HG03280 (cell line): ENCODE measurements around the gene ANGPT4.

Experiments
- ATAC-seq: cut with Tn5 transposase; IDR thresholded peaks from one replicate; pipeline ENCODE4 v1.9.1; 2021; ENCODE audit warnings: mild to moderate bottlenecking, moderate library complexity; ENCODE audit not compliant: unreplicated experiment

The ANGPT4 gene

GRCh38 chr20:916125-916799 lies at the start of gene ANGPT4:
Gene ANGPT4 (minus strand): TSS chr20:916334. CDS start chr20:916214, 120 bp downstream.
- no peak for ATAC-seq

DNA sequence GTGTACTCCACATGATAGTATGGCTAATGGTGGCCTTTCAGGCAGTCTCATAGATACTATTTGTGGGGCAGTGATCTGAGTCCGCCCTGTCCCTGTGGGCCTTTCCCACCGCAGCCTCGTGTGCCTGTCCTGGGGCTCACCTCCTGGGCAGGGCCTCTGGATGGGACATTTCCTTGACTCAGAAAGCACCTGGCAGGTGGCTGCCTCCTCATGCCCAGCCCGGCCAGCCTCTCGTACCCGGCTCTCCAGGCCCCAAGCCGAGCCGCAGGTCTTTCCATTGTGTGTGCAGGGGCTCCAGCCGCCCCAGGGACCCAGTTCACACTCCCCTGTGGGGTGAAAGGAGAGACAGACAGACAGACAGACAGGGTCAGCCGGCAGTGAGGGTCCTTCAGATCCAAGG lies 47.7 kb upstream of the ANGPT4 start:
- ATAC-seq = no peak

DNA sequence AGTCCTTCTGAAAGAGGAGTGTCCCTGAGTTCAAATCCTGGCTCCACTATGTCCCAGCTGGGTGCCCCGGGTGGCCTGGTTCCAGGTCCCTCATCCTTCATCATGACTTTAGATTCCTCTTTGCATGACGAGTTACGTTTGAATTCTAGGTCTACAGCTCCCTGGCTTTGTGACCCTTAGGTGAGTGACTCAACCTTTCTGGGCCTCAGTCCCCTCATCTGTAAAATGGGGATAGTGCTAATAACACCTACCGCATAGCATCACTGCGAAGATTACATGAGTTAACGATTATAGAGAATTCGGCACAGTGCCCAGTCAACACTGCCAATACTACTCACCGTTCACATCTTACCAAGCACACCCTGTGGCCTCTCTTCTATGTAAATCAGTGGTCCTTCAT lies 46.5 kb upstream of the ANGPT4 start:
- no peak for ATAC-seq

GRCh38 chr20:962223-962622 lies 46.1 kb upstream of the ANGPT4 start:
- ATAC-seq = no peak

DNA sequence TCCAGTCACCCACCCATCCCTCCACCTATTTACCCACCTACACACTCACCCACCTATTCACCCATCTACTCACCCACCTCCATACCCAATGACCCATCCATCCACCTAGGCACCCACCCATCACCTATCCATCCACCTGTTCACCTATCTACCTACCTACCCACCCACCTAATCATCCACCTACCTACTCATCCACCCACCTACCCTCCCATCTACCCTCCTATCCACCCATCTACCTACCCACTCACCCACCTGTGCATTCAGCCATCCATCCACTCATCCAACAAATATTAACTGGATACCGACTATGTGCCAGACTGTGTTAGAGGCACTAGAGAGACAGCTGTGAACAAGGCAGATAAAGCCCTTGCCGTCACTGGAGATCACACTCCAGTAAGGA lies 45.6 kb upstream of the ANGPT4 start:
- ATAC-seq = no peak

DNA sequence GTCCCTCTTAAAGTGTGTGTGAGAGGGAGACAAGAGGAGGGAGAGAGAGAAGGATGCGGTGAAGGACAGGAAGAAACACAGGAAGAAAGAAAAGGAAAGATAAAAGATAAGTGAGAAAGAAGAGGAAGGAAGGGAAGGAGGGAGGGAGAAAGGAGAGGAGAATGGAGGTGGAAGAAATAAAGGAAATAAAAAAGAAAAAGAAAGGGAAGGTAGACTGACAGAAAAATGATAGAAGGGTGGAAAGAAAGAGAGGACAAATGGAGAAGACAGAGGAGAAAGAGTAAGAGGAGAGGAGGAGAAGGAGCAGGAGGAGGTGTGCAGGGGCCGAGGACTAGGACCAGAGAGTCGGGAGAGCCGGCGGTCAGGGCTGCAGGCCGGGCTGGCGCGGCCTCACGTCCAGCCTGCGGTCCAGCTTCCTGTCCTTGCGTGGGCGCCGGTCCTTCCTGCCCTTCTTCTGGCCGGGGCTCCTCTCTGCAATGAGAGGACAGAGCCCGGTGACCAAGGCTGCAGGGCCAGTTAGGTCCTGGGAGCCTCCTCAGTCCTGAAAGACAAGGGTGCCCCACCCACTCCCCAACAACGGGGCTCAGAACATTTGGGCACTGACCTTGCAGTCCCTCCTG lies 44.0 kb upstream of the ANGPT4 start:
- no peak for ATAC-seq

GRCh38 chr20:958936-959815 lies 43.0 kb upstream of the ANGPT4 start:
- ATAC-seq = no peak

DNA sequence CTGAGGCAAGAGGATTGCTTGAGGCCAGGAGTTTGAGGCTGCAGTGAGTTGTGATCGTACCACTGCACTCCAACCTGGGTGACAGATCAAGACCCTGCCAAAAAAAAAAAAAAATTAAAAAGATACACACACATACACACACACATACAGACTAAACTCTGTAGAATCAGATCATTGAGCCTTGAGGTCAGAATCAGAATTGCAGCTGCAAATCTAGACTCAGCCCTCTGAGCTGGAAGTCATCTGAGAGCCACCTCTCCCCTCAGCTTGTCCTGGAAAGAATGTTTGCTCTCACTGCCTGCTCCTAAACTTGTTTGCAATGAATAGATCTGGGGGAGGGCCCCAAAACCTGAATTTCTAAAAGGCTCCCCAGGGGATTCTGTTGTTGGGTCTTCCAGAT lies 41.4 kb upstream of the ANGPT4 start:
- ATAC-seq = no peak

DNA sequence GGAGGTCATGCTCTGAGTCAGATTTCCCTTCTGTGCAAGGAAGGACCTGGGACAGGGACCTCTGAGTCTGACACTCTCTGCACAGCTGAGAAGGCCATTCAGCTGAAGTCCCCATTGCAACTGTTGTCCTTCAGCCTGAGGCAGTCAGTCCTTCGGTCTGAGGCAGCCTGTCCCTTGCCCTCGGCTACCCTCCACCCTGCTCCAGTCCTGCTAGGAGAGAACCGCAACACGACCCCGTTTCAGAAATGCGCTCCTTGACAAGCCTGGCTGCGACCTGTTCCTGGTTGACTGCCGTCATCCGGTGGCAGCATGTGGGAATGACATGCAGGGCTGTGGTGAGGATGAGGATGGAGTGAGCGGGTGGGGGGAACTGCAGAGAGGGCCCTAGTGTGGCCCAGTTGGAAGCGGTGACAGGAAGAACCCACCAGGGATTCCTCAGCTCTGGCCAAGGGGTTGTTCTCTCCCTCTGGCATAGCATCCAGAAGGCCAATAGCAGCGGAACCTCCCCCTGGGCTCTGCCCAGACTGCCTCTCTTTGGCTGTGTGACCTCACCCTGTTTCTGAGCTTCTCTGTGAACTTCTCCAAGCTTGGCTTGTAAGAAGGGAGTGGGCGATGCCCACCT lies 40.3 kb upstream of the ANGPT4 start:
- ATAC-seq = no peak

DNA sequence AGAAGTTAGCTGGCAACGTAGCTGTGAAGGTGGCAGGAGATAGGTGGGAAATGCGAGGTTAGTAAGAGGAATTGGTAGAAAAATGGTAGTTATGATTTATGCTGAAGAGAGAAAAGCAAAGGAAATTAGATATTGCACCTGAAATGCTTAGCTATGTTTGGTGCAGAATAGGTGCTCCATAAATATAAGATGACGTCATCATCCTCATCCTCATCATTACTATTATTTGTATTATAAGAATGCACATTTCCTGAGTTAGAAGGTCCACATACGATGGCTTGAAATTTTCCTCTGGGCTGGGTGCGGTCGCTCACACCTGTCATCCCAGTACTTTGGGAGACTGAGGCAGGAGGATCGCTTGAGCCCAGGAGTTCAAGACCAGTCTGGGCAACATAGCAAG lies 39.5 kb upstream of the ANGPT4 start:
- ATAC-seq = no peak

GRCh38 chr20:955111-955510 lies 39.0 kb upstream of the ANGPT4 start:
- no peak for ATAC-seq

GRCh38 chr20:953742-954141 lies 37.6 kb upstream of the ANGPT4 start:
- no peak for ATAC-seq

- ATAC-seq = no peak
These were observed 36.2 kb upstream of the ANGPT4 start for GRCh38 chr20:952196-952795.

GRCh38 chr20:951384-952169 lies 35.4 kb upstream of the ANGPT4 start:
- ATAC-seq = no peak

DNA sequence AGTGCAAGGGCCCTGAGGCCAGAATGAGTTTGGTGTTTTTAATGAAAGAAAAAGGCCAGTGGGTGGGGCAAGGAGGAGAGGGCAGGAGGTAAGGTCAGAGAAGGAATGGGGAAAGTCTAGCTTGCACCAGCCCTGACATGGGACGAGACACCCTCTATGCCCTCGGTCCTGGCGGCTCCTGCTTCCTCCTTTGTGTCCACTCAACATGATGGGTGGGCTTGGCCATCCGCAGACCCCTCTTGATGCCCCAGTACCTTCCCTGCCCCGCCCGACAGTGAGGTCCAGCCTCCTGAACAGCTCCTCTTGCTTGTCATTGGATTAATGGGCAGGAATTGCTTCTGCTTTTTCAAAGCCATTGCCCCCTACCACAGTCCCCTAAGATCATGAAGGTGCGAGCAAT lies 33.6 kb upstream of the ANGPT4 start:
- ATAC-seq = no peak

- ATAC-seq = no peak
These were observed 30.7 kb upstream of the ANGPT4 start for GRCh38 chr20:946826-947225.

GRCh38 chr20:945841-946240 lies 29.7 kb upstream of the ANGPT4 start:
- ATAC-seq = no peak

DNA sequence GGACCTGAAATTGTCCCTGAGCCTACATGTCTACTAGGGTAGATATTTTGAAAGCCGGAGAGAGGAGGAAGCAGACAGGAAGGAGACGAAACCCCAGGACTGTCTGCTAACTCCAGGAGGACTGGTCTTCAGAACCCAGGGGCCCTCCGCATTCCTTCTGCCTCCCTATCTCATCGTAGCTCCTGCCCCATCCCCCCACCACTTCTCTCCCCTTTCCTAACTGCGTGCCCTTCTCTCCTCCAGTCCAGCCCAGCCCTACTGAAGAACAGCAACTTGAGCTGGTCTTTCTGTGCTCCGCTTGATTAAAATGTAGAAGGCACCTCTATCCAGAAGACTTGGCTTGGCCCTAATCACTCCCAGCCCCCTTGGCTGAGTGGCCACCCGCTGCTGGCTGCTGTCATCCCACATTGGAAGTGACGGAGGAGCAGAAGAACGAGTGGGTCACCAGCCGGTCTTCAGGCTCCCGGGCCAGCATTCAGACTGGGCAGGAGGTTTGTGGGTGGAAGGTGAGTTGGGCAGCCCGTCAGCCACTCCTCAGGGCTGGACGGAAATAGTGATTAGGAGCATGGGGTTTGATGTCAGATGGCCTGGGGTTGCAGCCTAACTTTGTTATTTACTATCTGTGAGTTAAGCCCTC lies 28.8 kb upstream of the ANGPT4 start:
- ATAC-seq = no peak

DNA sequence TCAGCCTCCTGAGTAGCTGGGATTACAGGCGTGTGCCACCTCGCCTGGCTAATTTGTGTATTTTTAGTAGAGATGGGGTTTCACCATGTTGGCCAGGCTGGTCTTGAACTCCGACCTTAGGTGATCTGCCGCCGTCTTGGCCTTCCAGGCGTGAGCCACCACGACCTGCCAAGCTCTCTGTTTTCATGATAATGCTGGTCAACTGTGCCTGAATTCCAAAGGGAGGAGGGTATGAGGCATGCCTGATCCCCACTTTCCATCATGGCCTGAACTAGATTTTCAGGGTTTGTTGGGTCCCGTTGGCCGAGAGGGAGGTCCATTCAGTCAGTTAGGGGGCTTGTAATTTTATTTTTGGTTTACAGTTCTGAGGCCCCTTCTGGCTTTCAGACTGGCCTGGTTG lies 28.0 kb upstream of the ANGPT4 start:
- ATAC-seq = no peak

- ATAC-seq = no peak
These were observed 26.5 kb upstream of the ANGPT4 start for GRCh38 chr20:942611-943010.
